WTC11 (cell line): Measurements from ENCODE around the gene NTMT2. TPM values are rescaled to one million over a fixed set of nuclear protein-coding genes. Genes with fewer than 3 reads are reported as not detected.

Experiments used
- ATAC-seq: fragments of 200-7000 bp; cut with Tn5 transposase; 2 replicates; pipeline ENCODE4 v1.10.0; 2021; ENCODE audit warnings: mild to moderate bottlenecking, moderate library complexity
- CTCF ChIA-PET: fragments of 300-600 bp; sonication (Branson Sonifier 250); formaldehyde crosslinking; loops from one replicate; lab custom pipeline; 2021; ENCODE audit warnings: antibody characterized with exemption; lab: Charles Lee
- POLR2A ChIA-PET: fragments of 350-600 bp; sonication (Branson Sonifier 250); formaldehyde crosslinking; loops from one replicate; lab custom pipeline; 2021; ENCODE audit warnings: antibody characterized with exemption; lab: Charles Lee
- DNase-seq: peaks from one replicate; pipeline ENCODE4 v3.0.0; 2021; ENCODE audit warnings: low spot score
- H3K27ac Mint-ChIP-seq: 2 replicates; pipeline ENCODE4 v1.8.0; 2021; ENCODE audit warnings: mixed read lengths
- H3K27me3 Mint-ChIP-seq: 2 replicates; pipeline ENCODE4 v1.8.0; 2021; ENCODE audit warnings: low read depth, mild to moderate bottlenecking, moderate library complexity, mixed read lengths
- H3K36me3 Mint-ChIP-seq: 2 replicates; pipeline ENCODE4 v1.8.0; 2021; ENCODE audit warnings: mixed read lengths
- H3K4me1 Mint-ChIP-seq: 2 replicates; pipeline ENCODE4 v1.8.0; 2022; ENCODE audit warnings: mixed read lengths
- H3K4me3 Mint-ChIP-seq: 2 replicates; pipeline ENCODE4 v1.8.0; 2021; ENCODE audit warnings: mild to moderate bottlenecking, moderate library complexity, mixed read lengths
- H3K9me3 Mint-ChIP-seq: 2 replicates; pipeline ENCODE4 v1.8.0; 2021; ENCODE audit warnings: mixed read lengths
- ATF1 ChIP-seq: sonication (generic); formaldehyde crosslinking; IDR thresholded peaks from 2 replicates; pipeline ENCODE4 v1.8.1; 2023; ENCODE audit warnings: mild to moderate bottlenecking, moderate library complexity, missing genetic modification reagents
- CBFB ChIP-seq: sonication (generic); formaldehyde crosslinking; IDR thresholded peaks from 2 replicates; pipeline ENCODE4 v1.8.1; 2022; ENCODE audit warnings: mild to moderate bottlenecking, low read depth, missing genetic modification reagents
- ERG ChIP-seq: fragments of 250-450 bp; sonication (Bioruptor Pico); IDR thresholded peaks from 2 replicates; pipeline ENCODE4 v1.8.0; 2021; ENCODE audit warnings: mild to moderate bottlenecking
- ETV6 ChIP-seq: sonication (generic); formaldehyde crosslinking; IDR thresholded peaks from 2 replicates; pipeline ENCODE4 v1.8.1; 2022; ENCODE audit warnings: mild to moderate bottlenecking, missing genetic modification reagents
- KAT7 ChIP-seq: sonication (generic); formaldehyde crosslinking; IDR thresholded peaks from 2 replicates; pipeline ENCODE4 v1.8.1; 2023; ENCODE audit warnings: missing genetic modification reagents, mild to moderate bottlenecking, borderline replicate concordance
- NFYB ChIP-seq: sonication (generic); formaldehyde crosslinking; conservative IDR thresholded peaks from 2 replicates; pipeline ENCODE4 v1.8.0; 2022; ENCODE audit warnings: low read depth, missing genetic modification reagents
- PRRX2 ChIP-seq: fragments of 250-450 bp; sonication (Bioruptor Pico); IDR thresholded peaks from 2 replicates; pipeline ENCODE4 v1.8.0; 2021; ENCODE audit warnings: mild to moderate bottlenecking
- RORB ChIP-seq: fragments of 250-450 bp; sonication (Bioruptor Pico); IDR thresholded peaks from 2 replicates; pipeline ENCODE4 v1.9.0; 2021; ENCODE audit warnings: mild to moderate bottlenecking
- SP1 ChIP-seq: sonication (generic); formaldehyde crosslinking; conservative IDR thresholded peaks from 2 replicates; pipeline ENCODE4 v1.8.1; 2022; ENCODE audit warnings: missing genetic modification reagents
- TEAD1 ChIP-seq: sonication (generic); formaldehyde crosslinking; IDR thresholded peaks from 2 replicates; pipeline ENCODE4 v1.8.0; 2022; ENCODE audit warnings: mild to moderate bottlenecking, missing genetic modification reagents
- ZBTB21 ChIP-seq: sonication (generic); formaldehyde crosslinking; IDR thresholded peaks from 2 replicates; pipeline ENCODE4 v1.8.1; 2023; ENCODE audit warnings: mild to moderate bottlenecking, missing genetic modification reagents, borderline replicate concordance
- ZNF138 ChIP-seq: sonication (generic); formaldehyde crosslinking; conservative IDR thresholded peaks from 2 replicates; pipeline ENCODE4 v1.8.1; 2022; ENCODE audit warnings: mild to moderate bottlenecking, moderate library complexity, missing genetic modification reagents
- total RNA-seq: library from RNA; stranded (reverse); gene quantifications from 3 replicates; pipeline ENCODE4 v1.2.3, GENCODE V29; 2021
- TF ChIP-seq, protein P1 (sequence below): sonication (generic); formaldehyde crosslinking; IDR thresholded peaks from 2 replicates; pipeline ENCODE4 v1.8.1; 2023; ENCODE audit warnings: mild to moderate bottlenecking, missing genetic modification reagents
- TF ChIP-seq, protein P2 (sequence below): sonication (generic); formaldehyde crosslinking; IDR thresholded peaks from 2 replicates; pipeline ENCODE4 v1.8.0; 2023; ENCODE audit warnings: missing genetic modification reagents, mild to moderate bottlenecking, borderline replicate concordance
- TF ChIP-seq, protein P3 (sequence below): fragments of 250-450 bp; sonication (Bioruptor Pico); IDR thresholded peaks from 2 replicates; pipeline ENCODE4 v1.9.0; 2021; ENCODE audit warnings: mild to moderate bottlenecking
- TF ChIP-seq, protein P4 (sequence below): fragments of 250-450 bp; sonication (Bioruptor Pico); IDR thresholded peaks from 2 replicates; pipeline ENCODE4 v1.9.0; 2021; ENCODE audit warnings: mild to moderate bottlenecking, borderline replicate concordance
- TF ChIP-seq, protein P5 (sequence below): sonication (generic); formaldehyde crosslinking; IDR thresholded peaks from 2 replicates; pipeline ENCODE4 v1.8.1; 2022; ENCODE audit warnings: mild to moderate bottlenecking, missing genetic modification reagents, moderate library complexity, borderline replicate concordance

The NTMT2 gene
- total RNA-seq, 1 experiment from 2014 or later = 0.24 TPM

- Mint-ChIP-seq H3K27me3 (peaks cover 2% of the 10 kb centered on the region; the same call in 1 of the 2 replicates), H3K4me1 (peaks cover 4% of the 10 kb centered on the region; the same call in 1 of the 2 replicates), H3K4me3 (no peak overlapping the region), H3K27ac (no peak overlapping the region), H3K9me3 (peaks cover 21% of the 10 kb centered on the region), H3K36me3 (peaks cover 8% of the 10 kb centered on the region)
- ChIA-PET CTCF (no interaction called here), POLR2A (no interaction called here)
- no peak for DNase-seq
- ATAC-seq = no peak
- no peak for TF ChIP-seq PRRX2 (CRISPR knock-in tag)
- TF ChIP-seq, protein P1, sequence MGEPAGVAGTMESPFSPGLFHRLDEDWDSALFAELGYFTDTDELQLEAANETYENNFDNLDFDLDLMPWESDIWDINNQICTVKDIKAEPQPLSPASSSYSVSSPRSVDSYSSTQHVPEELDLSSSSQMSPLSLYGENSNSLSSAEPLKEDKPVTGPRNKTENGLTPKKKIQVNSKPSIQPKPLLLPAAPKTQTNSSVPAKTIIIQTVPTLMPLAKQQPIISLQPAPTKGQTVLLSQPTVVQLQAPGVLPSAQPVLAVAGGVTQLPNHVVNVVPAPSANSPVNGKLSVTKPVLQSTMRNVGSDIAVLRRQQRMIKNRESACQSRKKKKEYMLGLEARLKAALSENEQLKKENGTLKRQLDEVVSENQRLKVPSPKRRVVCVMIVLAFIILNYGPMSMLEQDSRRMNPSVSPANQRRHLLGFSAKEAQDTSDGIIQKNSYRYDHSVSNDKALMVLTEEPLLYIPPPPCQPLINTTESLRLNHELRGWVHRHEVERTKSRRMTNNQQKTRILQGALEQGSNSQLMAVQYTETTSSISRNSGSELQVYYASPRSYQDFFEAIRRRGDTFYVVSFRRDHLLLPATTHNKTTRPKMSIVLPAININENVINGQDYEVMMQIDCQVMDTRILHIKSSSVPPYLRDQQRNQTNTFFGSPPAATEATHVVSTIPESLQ = no peak
- TF ChIP-seq CBFB = no peak
- TF ChIP-seq NFYB = no peak
- TF ChIP-seq, protein P2, sequence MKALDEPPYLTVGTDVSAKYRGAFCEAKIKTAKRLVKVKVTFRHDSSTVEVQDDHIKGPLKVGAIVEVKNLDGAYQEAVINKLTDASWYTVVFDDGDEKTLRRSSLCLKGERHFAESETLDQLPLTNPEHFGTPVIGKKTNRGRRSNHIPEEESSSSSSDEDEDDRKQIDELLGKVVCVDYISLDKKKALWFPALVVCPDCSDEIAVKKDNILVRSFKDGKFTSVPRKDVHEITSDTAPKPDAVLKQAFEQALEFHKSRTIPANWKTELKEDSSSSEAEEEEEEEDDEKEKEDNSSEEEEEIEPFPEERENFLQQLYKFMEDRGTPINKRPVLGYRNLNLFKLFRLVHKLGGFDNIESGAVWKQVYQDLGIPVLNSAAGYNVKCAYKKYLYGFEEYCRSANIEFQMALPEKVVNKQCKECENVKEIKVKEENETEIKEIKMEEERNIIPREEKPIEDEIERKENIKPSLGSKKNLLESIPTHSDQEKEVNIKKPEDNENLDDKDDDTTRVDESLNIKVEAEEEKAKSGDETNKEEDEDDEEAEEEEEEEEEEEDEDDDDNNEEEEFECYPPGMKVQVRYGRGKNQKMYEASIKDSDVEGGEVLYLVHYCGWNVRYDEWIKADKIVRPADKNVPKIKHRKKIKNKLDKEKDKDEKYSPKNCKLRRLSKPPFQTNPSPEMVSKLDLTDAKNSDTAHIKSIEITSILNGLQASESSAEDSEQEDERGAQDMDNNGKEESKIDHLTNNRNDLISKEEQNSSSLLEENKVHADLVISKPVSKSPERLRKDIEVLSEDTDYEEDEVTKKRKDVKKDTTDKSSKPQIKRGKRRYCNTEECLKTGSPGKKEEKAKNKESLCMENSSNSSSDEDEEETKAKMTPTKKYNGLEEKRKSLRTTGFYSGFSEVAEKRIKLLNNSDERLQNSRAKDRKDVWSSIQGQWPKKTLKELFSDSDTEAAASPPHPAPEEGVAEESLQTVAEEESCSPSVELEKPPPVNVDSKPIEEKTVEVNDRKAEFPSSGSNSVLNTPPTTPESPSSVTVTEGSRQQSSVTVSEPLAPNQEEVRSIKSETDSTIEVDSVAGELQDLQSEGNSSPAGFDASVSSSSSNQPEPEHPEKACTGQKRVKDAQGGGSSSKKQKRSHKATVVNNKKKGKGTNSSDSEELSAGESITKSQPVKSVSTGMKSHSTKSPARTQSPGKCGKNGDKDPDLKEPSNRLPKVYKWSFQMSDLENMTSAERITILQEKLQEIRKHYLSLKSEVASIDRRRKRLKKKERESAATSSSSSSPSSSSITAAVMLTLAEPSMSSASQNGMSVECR (CRISPR knock-in tag) = no peak
- no peak for TF ChIP-seq TEAD1 (CRISPR knock-in tag)
- TF ChIP-seq ZBTB21 (CRISPR knock-in tag) = no peak
- TF ChIP-seq ERG (CRISPR knock-in tag) = no peak
Measured at GRCh38 chr1:170157820-170158219, 12.1 kb downstream of the NTMT2 start.

DNA sequence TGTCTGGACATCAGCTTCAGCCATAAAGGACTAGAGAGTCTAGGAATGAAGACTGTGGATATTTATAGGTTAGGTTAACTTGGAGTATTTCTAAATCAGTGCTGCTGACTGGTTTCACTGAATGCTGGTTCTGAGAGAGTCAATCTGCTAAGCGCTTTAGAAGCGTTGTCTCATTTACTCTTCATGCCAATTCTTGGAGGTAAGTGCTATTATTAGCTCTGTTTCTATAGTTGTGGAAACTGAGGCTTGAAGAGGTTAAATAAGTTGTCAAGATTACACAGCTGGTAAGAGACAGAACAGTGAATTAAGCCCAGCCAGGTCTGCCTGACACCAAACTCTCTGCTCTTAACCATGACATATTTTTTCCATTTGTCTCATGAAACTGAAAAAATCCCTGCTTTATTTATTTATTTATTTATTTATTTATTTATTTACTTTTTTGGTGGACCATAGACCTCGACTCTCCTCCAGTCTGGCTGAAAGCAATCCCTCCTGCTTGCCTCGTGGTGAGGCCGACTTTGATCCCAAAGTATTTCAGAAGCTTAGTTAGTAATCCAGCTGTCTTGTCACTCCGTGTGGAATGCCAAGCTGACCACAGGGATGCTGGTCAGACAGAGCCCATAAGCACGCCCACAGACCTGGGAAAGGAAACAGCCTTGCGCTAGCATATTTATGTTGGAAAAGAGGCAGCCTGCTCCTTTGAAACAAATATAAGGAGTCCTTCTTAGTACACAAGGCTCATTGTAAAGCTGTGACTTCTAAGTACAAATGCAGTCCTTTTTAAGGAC is 16.9 kb downstream of the NTMT2 start:
- peak; percentile 11 for DNase-seq
- H3K27ac Mint-ChIP-seq = no peak overlapping the region
- CTCF ChIA-PET = no interaction called here
- POLR2A ChIA-PET = no interaction called here
- H3K36me3 Mint-ChIP-seq = no peaks in the 10 kb centered on the region
- H3K4me3 Mint-ChIP-seq = no peak overlapping the region
- H3K9me3 Mint-ChIP-seq = no peaks in the 10 kb centered on the region
- H3K4me1 Mint-ChIP-seq = peaks cover 4% of the 10 kb centered on the region; the same call in 1 of the 2 replicates
- no peaks in the 10 kb centered on the region for H3K27me3 Mint-ChIP-seq
- ATAC-seq = no peak
- TF ChIP-seq ETV6 (CRISPR knock-in tag) = no peak
- TF ChIP-seq, protein P3, sequence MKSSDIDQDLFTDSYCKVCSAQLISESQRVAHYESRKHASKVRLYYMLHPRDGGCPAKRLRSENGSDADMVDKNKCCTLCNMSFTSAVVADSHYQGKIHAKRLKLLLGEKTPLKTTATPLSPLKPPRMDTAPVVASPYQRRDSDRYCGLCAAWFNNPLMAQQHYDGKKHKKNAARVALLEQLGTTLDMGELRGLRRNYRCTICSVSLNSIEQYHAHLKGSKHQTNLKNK = no peak
- no peak for TF ChIP-seq ZNF138 (CRISPR knock-in tag)
- no peak for TF ChIP-seq ERG (CRISPR knock-in tag)
- TF ChIP-seq SP1 (CRISPR knock-in tag) = no peak
- no peak for TF ChIP-seq ATF1 (CRISPR knock-in tag)
- TF ChIP-seq, protein P4, sequence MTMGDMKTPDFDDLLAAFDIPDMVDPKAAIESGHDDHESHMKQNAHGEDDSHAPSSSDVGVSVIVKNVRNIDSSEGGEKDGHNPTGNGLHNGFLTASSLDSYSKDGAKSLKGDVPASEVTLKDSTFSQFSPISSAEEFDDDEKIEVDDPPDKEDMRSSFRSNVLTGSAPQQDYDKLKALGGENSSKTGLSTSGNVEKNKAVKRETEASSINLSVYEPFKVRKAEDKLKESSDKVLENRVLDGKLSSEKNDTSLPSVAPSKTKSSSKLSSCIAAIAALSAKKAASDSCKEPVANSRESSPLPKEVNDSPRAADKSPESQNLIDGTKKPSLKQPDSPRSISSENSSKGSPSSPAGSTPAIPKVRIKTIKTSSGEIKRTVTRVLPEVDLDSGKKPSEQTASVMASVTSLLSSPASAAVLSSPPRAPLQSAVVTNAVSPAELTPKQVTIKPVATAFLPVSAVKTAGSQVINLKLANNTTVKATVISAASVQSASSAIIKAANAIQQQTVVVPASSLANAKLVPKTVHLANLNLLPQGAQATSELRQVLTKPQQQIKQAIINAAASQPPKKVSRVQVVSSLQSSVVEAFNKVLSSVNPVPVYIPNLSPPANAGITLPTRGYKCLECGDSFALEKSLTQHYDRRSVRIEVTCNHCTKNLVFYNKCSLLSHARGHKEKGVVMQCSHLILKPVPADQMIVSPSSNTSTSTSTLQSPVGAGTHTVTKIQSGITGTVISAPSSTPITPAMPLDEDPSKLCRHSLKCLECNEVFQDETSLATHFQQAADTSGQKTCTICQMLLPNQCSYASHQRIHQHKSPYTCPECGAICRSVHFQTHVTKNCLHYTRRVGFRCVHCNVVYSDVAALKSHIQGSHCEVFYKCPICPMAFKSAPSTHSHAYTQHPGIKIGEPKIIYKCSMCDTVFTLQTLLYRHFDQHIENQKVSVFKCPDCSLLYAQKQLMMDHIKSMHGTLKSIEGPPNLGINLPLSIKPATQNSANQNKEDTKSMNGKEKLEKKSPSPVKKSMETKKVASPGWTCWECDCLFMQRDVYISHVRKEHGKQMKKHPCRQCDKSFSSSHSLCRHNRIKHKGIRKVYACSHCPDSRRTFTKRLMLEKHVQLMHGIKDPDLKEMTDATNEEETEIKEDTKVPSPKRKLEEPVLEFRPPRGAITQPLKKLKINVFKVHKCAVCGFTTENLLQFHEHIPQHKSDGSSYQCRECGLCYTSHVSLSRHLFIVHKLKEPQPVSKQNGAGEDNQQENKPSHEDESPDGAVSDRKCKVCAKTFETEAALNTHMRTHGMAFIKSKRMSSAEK (CRISPR knock-in tag) = no peak
- TF ChIP-seq RORB (CRISPR knock-in tag) = no peak
- TF ChIP-seq KAT7 = no peak
- TF ChIP-seq, protein P5, sequence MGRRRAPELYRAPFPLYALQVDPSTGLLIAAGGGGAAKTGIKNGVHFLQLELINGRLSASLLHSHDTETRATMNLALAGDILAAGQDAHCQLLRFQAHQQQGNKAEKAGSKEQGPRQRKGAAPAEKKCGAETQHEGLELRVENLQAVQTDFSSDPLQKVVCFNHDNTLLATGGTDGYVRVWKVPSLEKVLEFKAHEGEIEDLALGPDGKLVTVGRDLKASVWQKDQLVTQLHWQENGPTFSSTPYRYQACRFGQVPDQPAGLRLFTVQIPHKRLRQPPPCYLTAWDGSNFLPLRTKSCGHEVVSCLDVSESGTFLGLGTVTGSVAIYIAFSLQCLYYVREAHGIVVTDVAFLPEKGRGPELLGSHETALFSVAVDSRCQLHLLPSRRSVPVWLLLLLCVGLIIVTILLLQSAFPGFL (CRISPR knock-in tag) = no peak
